HG02884 (cell line): Measurements from ENCODE around the gene SPRYD3.

ENCODE experiments used
- ATAC-seq: cut with Tn5 transposase; IDR thresholded peaks from one replicate; pipeline ENCODE4 v1.9.1; 2021; ENCODE audit warnings: mild to moderate bottlenecking, moderate library complexity; ENCODE audit not compliant: unreplicated experiment

SPRYD3 gene

DNA sequence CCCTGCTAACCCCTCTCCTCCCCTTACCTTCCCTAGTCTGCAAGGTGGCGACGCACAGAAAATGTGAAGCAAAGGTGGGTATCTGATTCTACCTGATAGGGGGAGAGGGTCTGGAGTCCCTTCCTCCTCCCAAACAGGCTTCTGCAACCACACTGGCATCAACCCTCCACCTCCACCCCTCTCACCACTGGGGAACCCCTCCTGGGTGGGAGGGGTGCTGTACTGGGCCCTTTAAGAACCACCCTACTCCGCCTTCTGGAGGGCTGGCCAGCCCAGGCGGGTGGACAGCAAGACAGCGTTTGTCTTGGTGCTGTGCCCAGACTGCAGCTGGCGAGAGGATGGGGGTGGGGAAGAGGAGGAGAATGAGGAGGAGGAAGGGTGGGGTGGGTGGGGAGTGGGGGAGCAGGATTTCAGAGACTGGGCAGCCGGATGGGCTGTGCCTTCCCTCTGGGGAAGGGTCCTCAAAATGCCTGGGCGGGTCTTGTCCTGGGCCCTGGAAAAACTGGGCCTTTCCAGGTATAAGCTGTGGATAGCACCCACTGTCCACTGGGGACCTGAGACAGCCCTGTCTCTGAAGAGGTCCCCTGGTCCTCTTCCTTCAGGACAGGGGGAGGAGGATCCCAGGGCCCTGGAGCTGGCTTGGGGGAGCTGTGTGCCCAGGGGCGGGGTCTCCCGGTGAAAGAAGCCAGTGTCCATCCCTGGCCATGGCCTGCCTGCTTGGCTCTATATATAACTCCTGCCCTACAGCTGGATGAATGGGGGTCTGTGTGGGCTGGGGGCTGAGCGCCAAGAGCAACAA is 26.6 kb downstream of the SPRYD3 start:
- ATAC-seq, result no peak

DNA sequence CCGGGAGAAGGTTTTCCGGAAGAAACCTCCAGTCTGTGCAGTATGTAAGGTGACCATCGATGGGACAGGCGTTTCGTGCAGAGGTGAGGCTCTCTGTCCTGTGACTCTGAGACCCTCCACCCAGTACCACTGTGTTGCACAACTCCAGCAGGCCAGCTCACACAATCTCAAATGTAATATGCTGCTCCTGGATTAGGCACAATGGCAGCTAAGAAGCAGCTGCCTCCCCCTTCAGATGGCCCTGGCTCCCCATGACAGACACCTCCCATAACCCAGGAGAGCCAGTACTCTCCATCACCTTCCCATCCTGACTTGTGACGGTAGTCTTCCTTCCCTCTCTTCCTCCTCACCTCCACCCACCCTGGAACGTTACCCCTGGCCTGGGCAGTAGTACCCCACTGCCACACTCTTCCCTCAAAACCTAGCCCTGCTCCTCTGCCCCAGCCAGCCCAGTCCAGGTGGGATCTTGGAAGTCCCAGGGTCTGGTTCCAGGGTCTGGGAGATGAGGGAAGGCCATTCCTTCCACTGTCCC is 27.2 kb downstream of the SPRYD3 start:
- no peak for ATAC-seq

DNA sequence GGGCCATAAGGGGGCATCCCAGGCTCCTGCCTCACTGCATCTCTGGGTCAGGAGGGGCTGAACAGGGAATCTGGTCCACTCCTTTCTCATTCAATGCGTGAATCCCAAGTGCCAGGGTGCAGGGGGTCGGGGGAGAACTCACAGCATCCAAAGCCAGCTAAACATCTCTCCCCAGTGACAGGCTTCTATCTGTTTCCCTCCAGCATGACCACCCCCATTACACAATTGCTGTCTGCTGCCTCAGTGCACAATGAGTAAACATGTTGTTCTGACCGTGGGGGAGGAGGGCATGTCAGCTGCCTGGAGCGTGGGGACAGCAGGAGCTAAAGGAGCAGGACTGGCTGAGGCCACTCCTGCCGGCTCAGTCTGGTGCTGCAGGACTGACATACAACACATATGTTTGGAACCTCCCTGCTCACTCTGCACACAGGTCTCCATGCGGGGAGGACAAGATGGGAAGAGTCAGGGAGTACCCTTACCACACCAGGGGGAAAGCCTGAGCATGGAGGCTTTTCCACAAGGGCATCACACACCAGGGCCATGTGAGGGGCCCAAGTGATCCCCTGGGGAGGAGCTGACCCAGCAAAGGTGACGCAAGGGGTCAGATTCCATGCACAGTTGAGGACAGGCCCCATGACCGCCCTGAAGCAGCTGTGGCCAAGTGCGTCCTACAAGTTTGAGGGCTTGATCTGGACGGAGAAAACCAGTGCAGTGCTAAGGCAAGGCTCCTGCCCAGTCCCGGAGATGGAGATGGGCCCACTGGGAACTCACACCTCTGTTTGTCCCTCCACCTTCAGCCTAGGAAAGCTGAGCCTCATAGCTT is 27.9 kb downstream of the SPRYD3 start:
- no peak for ATAC-seq

DNA sequence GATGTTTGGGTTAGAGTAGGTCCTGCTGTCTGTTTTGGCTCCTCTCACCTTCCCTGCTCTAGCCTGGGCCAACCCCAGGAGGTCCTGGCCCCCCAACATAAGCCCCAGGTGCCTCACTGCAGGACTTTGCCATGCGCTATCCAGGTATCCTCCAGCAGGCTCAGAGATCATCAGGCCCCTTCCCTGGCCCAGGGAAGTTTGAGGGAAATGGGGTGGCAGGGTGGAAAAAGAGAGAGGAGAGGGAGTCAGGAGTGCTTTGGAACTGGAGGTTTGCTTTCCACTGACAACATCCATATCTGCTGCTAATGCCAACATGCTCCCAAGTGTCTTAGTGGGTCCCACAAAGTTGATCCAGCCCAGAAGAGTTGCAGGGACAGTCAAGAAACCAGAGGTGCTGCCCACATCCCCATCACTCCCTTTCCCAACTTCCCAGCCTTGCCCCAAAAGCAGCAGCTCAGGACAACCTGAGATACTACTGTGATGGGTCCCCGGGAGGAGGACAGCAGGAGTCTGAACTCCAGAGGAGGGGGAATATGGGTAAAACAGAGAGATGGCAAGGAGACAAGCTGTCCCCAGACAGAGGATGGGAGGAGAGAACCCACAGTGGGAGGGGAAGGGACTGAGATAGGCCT is 28.6 kb downstream of the SPRYD3 start:
- no peak for ATAC-seq

DNA sequence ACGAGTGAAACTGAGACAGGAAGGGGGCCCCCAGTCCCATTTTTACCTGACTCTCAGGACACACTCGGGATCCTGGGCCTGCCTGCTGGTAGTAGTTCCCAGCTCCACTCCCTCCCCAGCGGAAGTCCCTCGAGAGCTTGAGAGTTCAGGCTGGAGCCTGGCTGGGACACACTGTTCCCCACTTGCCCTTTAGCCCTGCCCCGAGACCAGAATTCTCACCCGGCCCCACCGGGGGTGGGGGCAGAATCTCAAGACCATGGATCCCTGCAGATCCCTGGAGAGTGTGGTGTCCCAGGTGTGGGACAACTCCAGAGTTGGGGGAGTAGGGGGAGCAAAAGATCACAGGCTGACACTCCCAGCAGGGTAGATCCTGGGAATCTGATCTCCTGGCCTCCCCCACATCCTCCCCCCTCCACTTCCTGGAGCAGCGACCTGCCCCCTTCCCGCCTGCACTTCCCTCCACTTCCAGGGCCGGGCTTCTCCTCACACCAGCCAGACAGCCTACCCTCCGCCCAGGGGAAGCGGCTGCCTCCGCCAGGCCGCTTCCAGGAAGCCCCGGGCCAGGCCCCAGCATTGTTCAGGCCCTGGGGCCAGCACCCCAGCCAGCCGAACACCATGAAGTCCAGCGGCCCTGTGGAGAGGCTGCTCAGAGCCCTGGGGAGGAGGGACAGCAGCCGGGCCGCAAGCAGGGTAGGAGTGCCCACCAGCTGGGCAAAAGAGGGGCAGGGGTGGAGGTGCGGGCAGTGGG is 29.4 kb downstream of the SPRYD3 start, which contains the start of gene TNS2:
Gene TNS2, plus strand, starts transcription at position 495 of the 748 bp plus-strand sequence. Its CDS starts 121 bp downstream, at position 616.
- ATAC-seq, result no peak

DNA sequence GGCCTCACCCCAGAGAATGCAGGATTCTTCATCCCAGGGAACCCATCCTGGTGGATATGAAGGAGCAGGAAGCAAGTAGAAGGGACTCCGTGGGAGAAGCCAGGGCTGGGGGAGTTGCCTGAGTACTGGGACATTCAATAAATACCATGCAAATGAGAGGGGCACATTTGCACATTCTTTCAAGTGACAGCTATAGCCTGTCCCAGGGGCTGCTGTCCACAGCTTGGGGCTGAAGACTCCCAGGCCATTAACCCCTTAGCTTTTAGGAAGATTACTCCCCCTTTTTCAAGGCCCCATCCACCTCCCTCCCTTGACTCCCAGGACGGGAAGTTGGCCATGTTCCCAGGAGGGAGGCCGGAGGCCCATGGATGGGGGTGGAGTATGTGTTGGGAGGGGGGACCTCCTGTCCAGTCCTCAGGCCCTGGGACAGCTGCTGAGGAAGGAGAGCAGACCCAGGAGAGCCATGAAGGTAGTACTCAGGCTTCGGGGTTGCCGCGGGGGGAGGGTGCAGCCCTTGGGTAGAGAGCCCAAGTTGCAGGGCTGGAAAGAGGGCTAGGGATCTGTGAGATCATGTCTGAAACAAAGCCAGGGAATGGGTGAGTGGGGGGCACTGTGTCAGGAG is 30.3 kb downstream of the SPRYD3 start:
- no peak for ATAC-seq

DNA sequence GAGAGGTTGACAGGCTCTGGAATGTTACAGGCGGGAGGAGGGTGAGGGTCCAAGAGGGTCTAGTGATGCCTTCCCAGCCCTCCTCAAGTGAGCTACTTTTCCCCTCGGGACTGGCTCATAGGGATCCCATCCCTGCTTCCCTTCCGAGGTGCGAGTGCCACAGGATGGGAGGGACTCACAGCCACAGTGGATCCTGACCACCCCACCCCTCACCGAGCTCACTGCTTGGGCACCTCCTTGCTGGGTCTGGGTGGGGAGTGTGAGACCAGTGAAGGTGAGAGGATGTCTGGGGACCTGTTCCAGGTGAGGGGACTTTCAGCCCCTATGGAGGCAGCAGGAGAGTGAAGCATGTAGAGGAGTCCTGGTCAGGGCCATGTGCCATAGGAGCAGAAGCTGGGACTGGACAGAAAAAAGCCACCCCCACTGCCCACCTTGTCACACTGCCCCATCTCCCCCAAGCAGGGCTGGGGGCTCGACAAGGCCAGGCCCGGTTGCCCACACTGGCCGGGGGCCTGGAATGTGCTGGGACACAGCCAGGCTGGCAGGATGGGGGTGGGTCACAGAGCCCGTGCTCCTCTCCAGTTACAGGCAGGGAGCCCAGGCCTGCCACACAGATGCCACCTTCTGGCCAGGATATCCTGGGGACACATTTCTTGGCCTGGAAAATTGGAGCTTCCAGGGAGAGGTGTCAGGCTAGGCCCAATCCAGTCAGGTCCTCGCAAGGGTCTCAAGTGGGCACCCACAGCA is 31.0 kb downstream of the SPRYD3 start:
- ATAC-seq, result no peak

DNA sequence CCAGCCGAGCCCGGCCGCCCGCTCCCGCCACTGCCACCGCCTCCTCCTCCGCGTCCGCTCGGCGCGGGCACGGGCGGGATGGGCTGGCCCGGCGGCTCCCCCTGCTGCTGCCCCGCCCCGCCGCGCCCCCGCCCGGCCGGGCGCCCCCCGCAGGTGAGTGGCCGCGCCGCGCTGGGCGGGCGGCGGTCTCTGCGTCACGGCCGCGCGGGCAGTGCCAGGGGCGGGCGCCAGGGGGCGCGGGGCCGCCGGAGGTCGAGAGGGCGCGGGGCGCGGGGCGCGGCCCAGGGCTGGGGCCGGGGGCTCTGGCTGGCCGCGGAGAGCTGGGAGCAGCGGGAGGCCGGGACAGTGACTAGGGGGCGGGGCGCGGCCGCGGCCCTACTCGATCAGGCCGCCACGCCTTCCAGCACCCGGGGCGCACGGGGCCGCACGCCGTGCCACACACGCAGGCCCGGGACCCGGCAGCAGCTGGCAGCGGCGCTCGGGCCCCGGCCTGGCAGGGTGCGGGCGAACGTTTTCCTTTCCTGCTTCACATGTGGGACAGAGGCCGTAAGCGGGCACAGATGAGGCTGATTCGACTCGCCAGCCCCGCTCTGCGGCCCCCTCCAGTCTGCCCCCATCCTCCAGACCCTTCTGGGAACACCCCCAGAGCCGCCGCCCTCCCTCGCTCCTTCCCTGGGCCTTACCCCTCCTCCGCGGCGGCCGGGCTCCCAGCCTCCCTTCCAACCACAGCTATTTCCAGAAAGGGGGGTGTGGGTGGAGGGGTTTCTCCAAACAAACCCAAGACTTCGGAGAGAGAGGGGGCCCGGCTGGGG is 31.8 kb downstream of the SPRYD3 start:
- ATAC-seq, result no peak

DNA sequence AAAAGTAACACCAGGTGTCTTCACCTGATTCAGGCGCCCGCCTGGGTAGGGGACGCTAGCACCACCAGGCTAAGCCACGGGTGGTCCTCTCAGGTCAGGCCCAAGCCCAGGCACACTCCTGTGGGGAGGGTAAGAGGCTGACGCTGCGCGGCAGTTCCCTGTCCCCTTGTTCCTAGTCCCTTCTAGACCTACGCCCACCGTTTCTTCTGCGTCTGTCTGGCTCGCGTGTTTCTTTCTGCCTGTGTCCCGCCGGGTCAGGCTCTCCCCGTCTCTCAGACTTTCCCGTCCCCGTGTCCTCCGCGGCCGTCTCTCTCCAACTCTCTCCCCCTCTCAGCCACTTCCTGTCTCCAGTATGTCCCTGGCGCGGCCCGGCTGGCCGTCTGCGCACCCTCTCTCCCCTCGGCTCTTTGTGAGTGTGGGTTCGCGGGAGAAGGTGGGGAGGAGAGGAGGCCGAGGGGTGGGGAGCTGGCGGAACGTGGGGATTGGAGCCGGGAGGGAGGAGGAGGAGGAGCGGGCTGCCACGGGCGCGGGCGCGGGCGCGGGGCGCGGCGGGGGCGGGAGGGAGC is 32.5 kb downstream of the SPRYD3 start:
- ATAC-seq, result no peak

DNA sequence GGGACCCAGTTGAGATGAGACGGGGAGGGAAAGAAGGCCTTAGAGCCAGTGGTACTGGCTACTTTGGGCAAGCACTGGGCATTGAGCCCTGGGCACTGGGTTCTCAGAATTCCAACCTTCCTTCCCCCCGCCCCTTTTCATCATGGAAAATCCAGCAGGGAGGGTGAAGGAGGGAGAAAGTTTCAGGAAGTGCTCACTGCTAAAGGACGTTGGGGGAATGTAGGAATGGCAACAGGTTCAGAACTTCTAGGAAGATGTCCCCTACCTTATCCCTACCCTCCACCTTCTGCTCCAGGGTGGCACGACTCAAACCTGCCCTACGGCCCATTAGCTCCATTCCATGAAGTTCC is 33.5 kb downstream of the SPRYD3 start:
- ATAC-seq, result no peak

DNA sequence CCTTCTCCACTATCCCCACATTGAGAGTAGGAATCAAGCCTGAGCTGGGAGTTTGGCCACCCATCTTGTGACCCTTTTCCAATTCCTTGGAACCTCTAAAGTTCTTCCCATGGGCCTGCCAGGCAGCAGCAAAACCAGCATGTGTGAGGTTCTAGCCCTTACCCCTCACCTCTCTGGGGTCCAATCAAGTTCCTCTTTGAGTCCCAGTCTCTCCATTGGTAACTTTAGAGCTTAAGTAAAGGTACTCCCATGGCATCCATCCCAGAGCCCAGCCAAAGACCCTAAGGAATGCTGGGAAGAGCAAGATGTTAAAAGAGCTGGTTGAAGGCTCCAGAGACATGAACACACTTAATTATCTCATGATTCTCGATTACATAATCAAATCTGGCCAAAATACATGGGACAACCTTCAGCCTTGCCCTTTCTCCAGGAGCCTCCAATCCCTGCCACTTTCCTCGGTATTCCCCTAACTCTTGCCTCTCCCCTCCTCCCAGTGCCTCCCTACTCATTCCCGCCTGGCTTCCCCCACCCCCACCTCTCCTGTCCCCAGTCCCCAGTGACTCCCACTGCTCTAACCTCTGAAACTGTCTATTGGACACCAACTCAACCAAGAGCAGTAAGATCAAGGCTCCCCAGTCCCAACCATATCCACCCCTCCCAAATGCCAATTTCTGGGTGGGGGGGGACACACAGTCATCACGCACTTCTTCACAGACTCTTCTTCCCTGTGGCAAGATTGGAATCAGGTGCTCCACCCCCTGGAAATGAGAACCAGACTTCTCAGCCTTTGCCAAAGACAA is 34.1 kb downstream of the SPRYD3 start:
- ATAC-seq, result no peak

DNA sequence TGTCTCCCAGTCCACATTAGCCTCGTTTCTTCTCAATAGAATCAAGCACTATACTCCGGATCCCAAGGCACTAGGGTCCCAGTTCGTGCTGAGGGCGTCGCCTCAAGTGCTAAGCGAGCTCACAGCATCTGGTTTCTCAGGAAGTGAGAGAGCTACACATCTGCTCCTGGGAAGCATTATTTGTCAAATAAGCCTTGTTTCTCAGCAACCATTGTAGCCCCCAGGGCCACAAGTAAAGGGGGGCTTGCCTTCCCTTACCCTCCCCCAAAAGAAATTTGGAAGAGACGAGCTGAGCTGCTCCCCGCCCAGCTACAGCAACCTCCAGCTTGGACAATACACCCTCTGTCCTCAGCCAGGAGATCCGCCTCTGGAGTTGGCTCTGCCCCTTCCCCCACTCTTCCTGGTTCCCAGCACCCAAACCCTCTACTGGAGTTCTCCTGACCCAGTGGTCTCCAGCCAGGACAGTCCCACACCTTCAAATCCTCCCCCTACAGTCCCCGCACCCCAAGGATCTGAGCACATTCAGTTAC is 35.1 kb downstream of the SPRYD3 start:
- no peak for ATAC-seq

DNA sequence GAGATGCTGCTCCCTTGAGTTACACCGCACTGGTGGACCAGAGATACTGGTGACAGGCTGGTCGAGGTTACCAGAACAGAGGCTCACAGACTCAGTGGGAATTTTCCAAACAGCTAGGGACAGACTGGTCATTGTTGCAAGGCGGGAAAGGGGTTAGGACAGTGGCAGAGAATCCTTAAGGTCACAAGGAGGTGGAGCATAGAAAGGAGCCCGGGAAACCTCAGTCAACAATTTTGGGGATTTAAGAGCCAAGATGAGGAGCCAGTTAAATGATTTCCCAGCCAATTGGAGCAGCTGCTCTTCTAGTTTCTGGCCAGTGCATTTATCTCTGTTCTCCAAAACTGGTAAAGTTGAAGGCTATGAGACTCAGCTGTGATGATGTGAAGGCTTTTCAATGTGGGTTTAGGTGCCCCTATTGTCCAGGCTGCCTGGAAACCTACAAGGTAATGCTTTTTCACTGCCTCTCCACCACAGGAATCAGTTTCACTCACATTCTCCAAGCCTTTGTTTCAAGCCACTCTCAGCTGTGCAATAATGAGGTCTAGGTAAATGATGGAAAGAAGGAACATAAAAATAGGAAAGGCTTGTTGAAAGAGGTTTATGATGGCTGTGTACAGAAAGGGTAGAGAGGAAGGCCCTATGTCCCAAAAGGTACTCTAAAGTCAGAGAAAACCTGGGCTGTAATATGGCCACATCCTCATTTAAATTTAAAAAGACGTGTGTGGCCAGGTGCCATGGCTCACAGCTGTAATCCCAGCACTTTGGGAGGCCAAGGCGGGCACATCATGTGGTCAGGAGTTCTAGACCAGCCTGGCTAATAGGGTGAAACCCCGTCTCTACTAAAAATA is 36.4 kb downstream of the SPRYD3 start:
- ATAC-seq, result no peak

DNA sequence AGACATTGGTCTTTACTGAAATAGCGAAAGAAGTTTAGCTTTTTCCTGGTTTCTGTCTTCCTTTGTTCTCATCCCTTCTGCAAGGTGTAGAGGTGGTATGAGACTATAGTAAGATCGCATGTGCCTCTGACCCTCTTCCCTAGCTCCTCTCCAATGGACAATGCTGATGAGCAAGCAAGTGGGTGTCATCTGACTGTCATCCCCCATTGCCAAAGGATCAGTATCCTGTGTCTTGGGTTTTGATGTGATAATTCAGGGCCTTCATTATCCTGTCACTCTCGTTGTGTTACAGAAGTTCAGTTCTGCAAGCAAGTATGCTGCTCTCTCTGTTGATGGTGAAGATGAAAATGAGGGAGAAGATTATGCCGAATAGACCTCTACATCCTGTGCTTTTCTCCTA is 39.3 kb downstream of the SPRYD3 start:
- ATAC-seq, result no peak

DNA sequence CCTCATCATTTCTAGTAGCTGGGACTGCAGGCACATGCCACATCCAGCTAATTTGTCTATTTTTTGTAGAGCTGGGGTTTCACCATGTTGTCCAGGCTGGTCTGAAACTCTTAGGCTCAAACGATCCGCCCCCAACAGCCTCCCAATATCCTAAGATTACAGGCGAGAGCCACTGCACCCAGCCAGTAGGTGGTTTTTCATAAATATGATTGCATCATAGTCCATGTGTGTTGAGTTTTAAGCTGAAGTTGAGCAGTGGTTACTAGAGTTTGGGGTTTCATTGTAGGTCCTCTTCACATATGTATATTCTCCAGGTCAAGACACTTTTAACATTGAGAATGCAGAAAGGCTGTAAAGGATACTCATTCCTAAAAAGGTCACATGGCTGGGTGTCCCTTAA is 42.4 kb downstream of the SPRYD3 start:
- ATAC-seq, result no peak

DNA sequence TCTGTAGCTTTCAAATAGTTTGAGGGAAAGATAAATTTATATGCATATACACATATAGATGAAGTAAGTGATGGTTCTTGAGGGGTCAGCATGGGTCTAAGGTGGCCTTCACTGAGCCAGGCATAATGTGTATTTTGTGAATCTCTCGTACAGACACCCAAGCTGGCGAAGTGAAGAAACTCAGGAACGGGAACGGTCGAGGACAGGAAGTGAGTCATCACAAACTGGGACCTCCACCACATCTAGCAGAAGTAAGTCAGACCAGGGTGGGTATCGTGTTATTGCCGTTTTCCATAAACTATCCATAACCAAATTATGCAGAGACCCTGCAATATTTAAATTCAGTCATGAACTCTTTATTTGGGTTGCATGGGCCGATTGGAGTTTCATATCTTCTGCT is 44.7 kb downstream of the SPRYD3 start:
- ATAC-seq, result no peak
